NCI-H2196 (cell line): Measurements from ENCODE around the gene FXYD6.
"Not testable (repeated sequence)": the region's sequence is repeated elsewhere in the genome, so short reads cannot be mapped to it uniquely, and the experiment has no call there.

Experiments used
- DNase-seq: peaks from one replicate; lab custom pipeline; 2025; ENCODE audit not compliant: unreplicated experiment; lab: John Stamatoyannopoulos, UW

The FXYD6 gene

GRCh38 chr11:117876341-117877119, at the start of gene FXYD6:
TSS of gene FXYD6 (minus strand) at chr11:117876658. CDS start at chr11:117842776, 33,882 bp downstream.
- peak; percentile 54 for DNase-seq

GRCh38 chr11:117926166-117926565, 49.7 kb upstream of the FXYD6 start:
- DNase-seq: not testable (repeated sequence)

- DNase-seq: peak; percentile 20
These were observed 48.9 kb upstream of the FXYD6 start for GRCh38 chr11:117925198-117925925.

- no peak for DNase-seq
These were observed 48.2 kb upstream of the FXYD6 start for GRCh38 chr11:117924631-117925170.

- DNase-seq: no peak
These were observed 47.3 kb upstream of the FXYD6 start for GRCh38 chr11:117923773-117924172.

GRCh38 chr11:117923275-117923674, 46.8 kb upstream of the FXYD6 start:
- DNase-seq: no peak

- no peak for DNase-seq
These were observed 45.4 kb upstream of the FXYD6 start for GRCh38 chr11:117921893-117922292.

- DNase-seq: no peak
These were observed 45.0 kb upstream of the FXYD6 start for GRCh38 chr11:117921456-117921855.

- no peak for DNase-seq
These were observed 43.3 kb upstream of the FXYD6 start for GRCh38 chr11:117919781-117920221.

GRCh38 chr11:117919341-117919740, 42.9 kb upstream of the FXYD6 start:
- DNase-seq: no peak

GRCh38 chr11:117918366-117919255, 42.2 kb upstream of the FXYD6 start:
- DNase-seq: no peak

GRCh38 chr11:117917591-117918151, 41.2 kb upstream of the FXYD6 start:
- no peak for DNase-seq

GRCh38 chr11:117916956-117917355, 40.5 kb upstream of the FXYD6 start:
- DNase-seq: no peak

- no peak for DNase-seq
These were observed 39.3 kb upstream of the FXYD6 start for GRCh38 chr11:117915672-117916235.

GRCh38 chr11:117914991-117915618, 38.6 kb upstream of the FXYD6 start:
- no peak for DNase-seq

GRCh38 chr11:117914398-117914761, 37.9 kb upstream of the FXYD6 start:
- DNase-seq: no peak

GRCh38 chr11:117913736-117914397, 37.4 kb upstream of the FXYD6 start:
- DNase-seq: no peak

GRCh38 chr11:117912497-117912896, 36.0 kb upstream of the FXYD6 start:
- no peak for DNase-seq

GRCh38 chr11:117911694-117912093, 35.2 kb upstream of the FXYD6 start:
- no peak for DNase-seq
